Measurements from ENCODE around the gene GSTT4.
"Not testable (repeated sequence)": the region's sequence is repeated elsewhere in the genome, so short reads cannot be mapped to it uniquely, and the experiment has no call there.

GRCh38 chr22:23956301-23956900 lies 48.9 kb downstream of the GSTT4 start:
- TF ChIP-seq, protein P1, sequence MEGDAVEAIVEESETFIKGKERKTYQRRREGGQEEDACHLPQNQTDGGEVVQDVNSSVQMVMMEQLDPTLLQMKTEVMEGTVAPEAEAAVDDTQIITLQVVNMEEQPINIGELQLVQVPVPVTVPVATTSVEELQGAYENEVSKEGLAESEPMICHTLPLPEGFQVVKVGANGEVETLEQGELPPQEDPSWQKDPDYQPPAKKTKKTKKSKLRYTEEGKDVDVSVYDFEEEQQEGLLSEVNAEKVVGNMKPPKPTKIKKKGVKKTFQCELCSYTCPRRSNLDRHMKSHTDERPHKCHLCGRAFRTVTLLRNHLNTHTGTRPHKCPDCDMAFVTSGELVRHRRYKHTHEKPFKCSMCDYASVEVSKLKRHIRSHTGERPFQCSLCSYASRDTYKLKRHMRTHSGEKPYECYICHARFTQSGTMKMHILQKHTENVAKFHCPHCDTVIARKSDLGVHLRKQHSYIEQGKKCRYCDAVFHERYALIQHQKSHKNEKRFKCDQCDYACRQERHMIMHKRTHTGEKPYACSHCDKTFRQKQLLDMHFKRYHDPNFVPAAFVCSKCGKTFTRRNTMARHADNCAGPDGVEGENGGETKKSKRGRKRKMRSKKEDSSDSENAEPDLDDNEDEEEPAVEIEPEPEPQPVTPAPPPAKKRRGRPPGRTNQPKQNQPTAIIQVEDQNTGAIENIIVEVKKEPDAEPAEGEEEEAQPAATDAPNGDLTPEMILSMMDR (IDR thresholded peaks at IDR 0.05) = peak; percentile 80
- not testable (repeated sequence) for TF ChIP-seq EZH2 (IDR thresholded peaks at IDR 0.05)
